ENCODE data around the gene CDC6.

The CDC6 gene

DNA sequence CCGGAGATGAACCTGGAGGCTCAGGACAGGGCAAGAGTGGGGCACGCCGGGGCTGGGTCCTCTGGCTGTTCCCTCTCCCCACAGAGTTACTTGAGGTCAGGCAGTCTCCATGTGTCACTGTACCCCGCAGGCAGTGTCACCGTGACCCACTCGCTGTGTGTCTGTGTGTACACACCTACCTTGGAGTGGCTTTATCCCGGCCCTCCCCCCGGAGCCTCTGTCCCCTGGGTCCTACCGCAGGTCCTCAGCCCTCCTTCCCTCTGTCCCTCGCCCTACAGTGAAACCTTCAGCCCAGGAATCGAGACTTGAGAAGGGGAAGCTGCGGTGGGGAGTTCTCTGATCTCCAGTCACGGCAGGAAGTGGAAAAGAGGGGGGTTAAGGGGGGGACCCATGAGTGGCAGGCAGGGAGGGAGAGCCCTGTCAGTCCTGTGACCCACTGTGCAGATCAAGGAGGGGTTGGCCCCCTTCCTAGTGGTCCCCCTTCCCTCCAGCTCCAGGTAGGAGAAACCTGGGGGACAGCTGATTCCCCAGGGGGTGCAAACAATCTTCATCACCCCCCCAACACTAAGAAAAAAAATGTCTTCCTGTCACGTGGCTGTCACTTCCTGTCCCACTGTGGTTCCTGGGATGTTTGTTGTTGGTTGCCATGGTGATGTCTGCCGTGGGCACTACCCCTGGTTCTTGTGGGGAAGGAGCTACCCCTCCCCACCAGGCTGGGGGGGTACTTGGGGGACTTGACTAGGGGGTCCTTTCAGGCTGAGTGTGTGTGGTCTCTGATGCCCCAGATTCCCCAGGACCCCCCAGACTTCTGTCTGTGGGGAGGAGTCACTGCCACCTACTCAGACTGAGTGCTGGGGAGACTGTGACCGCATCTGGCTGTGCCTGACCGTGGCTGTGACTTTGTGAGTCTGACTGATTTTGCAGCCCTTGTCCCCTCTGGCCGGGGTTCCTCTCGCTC, 35.0 kb downstream of the CDC6 start:
- DNase-seq (ENCODE audit: low read depth in 2 of 2), result no peak

GRCh38 chr17:40323391-40324381, 36.0 kb downstream of the CDC6 start:
- no peak for DNase-seq (ENCODE audit: low read depth in 2 of 2)

DNA sequence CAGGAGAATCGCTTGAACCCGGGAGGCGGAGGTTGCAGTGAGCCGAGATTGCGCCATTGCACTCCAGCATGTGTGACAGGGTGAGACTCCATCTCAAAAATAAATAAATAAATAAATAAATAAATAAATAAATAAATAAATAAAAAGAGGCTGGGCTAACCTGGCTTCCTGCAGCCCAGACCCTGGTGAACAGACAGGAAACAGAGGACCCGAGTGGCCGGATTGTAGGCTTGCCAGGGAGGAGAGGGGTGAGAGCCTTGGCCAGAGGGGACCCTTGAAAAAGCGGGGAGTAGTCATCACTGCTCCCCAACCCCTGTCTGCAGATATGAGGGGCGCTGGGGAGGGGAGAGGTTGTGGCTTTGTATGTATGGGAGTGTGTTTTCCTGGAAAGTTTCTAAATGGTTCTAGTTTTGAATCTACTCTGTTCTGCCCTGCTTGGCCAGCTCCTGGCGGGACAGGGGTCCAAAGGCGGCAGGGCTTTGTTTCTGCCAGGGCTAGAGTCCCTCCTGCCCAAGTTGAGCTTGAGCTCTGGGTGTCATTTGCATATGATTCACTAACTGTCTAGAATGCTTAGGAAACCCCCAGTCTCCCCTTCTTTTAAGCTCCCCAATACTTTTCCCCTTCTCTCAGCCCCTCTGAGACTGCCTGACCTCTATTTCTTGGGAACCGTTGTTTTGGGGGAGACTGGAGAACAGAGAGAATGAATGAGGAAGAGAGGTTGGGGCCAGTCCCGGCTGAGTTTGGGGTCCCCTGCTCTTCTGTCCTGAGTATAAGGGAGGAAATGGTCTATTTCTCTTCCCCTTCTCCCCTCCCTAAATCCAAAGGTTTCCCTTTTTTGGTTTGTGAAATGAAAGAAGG, 37.7 kb downstream of the CDC6 start:
- DNase-seq (ENCODE audit: low read depth in 2 of 2), result no peak

GRCh38 chr17:40326014-40326831, 38.5 kb downstream of the CDC6 start:
- DNase-seq (ENCODE audit: low read depth in 2 of 2), result no peak

GRCh38 chr17:40326832-40327199, 39.1 kb downstream of the CDC6 start:
- no peak for DNase-seq (ENCODE audit: low read depth in 2 of 2)

- DNase-seq (ENCODE audit: low read depth in 2 of 2), result no peak
Observed at GRCh38 chr17:40327244-40327729, 39.6 kb downstream of the CDC6 start.

DNA sequence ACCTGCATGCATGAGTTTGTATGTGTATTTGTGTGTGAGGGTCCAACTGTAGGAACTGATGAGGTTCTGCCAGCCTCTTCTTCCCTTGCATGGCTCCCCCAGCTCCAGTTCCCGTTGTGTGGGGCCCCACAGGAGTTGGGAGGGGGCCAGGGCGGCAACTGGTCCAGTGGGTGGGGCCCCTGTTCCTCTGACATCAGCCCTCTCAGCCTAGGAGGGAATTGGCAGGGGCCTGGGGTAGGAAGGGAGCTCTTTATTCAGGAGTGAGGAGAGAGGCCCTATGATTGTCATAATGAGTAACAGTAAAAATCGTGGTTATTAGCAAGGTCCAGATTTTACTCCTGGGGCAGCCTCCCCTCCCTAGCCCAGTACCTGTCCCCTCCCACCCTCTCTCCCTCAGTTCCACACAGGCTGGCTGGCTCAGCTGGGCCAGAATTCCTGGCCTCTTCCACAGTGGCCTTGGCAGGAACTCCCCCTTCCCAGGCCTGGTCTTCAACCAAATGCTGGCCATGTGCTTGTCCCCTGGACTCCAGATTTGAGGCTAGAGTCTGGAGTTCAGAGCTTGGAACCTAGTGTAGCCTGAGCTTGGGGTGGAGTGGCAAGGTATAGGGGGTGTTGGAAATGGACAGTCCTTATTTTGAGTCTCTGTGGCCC, 40.2 kb downstream of the CDC6 start:
- no peak for DNase-seq (ENCODE audit: low read depth in 2 of 2)

- no peak for DNase-seq (ENCODE audit: low read depth in 2 of 2)
Observed at GRCh38 chr17:40328386-40328766, 40.7 kb downstream of the CDC6 start.

GRCh38 chr17:40329839-40330794, 42.4 kb downstream of the CDC6 start:
- no peak for DNase-seq (ENCODE audit: low read depth in 2 of 2)

DNA sequence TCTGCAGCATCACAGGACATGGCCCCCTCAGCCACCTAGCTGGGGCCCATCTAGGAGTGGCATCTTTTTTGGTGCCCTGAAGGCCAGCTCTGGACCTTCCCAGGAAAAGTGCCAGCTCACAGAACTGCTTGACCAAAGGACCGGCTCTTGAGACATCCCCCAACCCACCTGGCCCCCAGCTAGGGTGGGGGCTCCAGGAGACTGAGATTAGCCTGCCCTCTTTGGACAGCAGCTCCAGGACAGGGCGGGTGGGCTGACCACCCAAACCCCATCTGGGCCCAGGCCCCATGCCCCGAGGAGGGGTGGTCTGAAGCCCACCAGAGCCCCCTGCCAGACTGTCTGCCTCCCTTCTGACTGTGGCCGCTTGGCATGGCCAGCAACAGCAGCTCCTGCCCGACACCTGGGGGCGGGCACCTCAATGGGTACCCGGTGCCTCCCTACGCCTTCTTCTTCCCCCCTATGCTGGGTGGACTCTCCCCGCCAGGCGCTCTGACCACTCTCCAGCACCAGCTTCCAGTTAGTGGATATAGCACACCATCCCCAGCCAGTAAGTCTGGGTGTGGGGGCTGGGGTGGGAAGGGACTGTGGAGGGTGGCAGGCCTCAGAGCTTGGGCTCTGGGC, 43.3 kb downstream of the CDC6 start:
- DNase-seq (ENCODE audit: low read depth in 2 of 2), result no peak

GRCh38 chr17:40331743-40332641, 44.3 kb downstream of the CDC6 start:
- DNase-seq (ENCODE audit: low read depth in 2 of 2), result no peak

DNA sequence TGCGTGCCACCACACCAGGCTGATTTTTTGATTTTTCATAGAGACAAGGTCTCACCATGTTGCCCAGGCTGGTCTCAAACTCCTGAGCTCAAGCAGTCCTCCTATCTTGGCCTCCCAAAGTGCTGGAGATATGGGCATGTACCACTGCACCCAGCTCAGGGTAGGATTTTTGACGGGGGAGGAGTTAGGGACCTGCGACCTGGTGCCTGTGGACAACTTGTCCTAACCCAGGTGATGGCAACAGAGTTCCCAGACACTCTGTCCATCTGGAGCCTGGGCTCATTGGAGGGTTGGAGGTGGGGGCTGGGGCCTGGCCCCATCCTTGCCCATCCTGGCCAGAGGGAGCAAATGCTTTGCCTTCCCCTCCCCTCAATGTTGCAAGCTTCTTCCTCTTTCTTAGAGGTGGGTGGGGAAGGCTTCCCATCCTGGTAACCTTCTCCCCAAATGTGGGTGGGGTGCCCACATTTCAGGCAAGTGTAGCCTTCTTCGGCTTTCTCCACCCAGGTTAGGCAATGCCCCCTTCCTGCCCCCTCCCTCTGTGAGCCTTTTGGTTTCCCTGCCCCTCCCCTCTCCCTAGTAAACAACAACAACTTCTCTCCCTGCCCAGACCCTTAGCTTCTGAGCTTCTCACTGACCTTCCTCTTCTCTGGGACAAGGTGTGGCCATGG, 46.2 kb downstream of the CDC6 start:
- no peak for DNase-seq (ENCODE audit: low read depth in 2 of 2)

GRCh38 chr17:40335620-40336019, 47.9 kb downstream of the CDC6 start:
- DNase-seq (ENCODE audit: low read depth in 2 of 2), result no peak

- DNase-seq (ENCODE audit: low read depth in 2 of 2), result no peak
Observed at GRCh38 chr17:40337351-40337750, 49.7 kb downstream of the CDC6 start.

GRCh38 chr17:40338058-40338457, 50.4 kb downstream of the CDC6 start:
- DNase-seq (ENCODE audit: low read depth in 2 of 2), result no peak

- DNase-seq (ENCODE audit: low read depth in 2 of 2), result no peak
Observed at GRCh38 chr17:40338941-40339649, 51.4 kb downstream of the CDC6 start.

Data from fibroblast of skin of left biceps (primary cell).